ENCODE results near the gene BCL7C.

BCL7C gene

DNA sequence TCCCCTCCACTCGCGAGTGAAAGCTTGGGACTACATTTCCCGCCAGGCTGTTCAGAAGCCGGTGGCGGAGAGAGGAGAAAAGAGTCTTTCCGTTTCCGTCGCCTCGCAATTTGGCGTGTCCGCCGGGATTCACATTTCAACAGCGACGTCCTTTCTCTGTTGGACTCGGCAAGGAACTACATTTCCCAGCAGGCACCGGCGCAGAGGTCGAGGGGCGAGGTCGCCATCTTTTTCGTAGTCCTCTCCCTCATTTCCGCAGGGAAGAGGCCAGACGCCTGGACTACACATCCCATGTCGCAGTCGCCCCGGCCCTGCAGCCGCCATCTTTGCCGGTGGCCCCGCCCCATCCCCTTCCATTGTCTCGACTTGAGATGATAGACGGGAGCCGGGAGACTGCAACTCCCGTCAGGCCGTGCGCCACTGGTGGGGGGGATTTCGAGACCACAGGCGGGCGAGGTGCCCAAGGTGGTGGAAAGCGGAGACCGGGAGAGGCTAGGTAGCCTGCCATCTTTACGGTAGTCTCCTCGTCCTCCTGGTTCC lies 28.6 kb upstream of the BCL7C start:
- DNase-seq (ENCODE audit: low spot score), result peak; percentile 99

DNA sequence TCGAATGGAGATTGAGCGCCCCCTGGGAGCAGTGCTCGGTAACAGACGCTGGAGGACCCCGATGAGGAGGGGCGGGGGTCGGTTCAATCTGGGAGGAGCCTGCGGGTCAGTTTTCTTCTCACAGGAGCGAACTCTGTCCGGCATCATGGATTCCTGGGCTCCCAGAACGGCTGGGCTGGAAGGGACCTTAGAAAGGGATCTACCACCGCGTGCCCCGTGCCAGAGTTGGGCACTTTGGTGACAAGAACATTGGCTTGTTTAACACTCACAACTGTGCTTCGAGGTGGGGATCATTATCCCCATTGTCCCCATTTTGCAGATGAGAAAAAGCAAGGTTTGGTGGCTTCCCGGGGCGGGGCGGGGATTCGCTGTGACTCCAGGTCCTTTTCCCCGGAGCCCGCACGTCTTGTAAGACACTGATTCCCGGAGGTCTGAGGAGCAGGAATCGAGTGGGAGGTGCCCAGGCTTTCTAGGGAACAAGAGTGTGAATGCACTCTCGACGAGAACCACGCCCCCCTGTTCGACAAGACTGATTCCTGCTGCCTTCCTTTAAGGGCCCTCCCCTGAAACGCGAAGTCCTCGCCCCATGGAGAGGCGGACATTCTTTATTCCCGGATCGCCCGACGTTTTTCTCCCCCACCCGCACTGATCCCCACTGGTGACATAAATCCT lies 28.0 kb upstream of the BCL7C start:
- DNase-seq (ENCODE audit: low spot score), result peak; percentile 69

DNA sequence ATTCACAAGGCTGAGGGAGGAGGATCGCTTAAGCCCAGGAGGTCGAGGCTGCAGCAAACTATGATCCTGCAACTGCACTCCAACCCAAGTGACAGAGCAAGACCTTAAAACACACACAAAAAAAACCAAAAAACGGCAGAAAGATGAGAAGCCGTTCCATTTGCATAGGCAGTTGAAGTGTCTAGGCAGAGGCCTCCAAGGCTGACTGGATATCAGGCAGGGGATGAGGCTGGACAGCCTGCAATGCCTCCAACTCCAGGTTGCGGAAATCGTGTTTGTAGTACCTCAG lies 27.5 kb upstream of the BCL7C start:
- DNase-seq (ENCODE audit: low spot score), result no peak

DNA sequence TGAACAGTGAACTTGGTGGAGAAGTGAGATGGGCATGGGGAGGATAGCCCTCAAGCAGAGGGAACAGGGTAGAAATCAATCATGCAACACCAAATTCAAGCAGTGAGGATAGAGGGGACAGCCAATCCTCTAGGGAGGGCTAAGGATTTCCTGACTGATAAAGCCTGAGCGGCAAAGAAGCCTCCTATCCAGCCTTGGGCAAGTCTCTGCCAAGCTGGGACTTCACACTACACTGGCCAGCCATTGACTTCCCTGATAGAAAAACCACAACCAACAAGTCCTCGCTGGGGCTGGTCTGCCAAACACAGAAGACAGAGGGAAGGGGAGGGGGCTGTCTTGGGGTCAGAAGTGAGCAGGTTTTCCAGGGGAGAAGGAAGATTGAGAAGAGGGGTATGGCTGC lies 27.0 kb upstream of the BCL7C start:
- no peak for DNase-seq (ENCODE audit: low spot score)

DNA sequence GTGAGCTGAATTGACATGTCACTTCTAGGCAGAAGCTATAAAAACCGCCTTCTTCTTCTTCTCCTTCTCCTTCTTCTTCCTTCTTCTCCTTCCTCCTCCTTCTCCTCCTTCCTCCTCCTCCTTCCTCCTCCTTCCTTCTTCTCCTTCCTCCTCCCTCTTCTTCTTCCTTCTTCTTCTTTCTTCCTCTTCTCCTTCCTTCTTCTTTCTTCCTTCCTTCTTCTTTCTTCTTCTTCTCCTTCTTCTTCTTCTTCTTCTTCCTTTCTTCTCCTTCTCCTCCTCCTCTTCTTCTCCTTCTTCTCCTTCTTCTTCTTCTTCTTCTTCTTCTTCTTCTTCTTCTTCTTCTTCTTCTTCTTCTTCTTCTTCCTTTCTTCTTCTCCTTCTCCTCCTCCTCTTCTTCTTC lies 24.7 kb upstream of the BCL7C start:
- DNase-seq (ENCODE audit: low spot score), result no peak

DNA sequence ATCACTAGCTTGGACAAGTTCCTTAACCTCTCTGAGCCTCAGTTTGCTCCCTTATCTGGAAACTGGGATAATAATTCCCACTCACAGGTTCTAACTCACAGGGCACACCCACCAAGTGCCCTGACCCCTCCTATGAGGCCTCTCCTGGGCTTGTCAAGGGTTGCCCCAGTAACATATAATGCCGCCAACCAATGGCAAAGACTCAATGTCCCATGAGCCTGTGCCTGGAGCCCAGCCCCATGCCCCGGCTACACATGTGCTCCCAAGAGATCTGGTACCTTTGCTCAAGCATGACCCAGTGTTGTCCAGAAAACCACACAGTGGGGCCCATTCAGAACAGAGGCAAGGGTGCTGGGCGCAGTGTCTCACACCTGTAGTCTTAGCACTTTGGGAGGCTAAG lies 21.0 kb upstream of the BCL7C start:
- DNase-seq (ENCODE audit: low spot score), result no peak

DNA sequence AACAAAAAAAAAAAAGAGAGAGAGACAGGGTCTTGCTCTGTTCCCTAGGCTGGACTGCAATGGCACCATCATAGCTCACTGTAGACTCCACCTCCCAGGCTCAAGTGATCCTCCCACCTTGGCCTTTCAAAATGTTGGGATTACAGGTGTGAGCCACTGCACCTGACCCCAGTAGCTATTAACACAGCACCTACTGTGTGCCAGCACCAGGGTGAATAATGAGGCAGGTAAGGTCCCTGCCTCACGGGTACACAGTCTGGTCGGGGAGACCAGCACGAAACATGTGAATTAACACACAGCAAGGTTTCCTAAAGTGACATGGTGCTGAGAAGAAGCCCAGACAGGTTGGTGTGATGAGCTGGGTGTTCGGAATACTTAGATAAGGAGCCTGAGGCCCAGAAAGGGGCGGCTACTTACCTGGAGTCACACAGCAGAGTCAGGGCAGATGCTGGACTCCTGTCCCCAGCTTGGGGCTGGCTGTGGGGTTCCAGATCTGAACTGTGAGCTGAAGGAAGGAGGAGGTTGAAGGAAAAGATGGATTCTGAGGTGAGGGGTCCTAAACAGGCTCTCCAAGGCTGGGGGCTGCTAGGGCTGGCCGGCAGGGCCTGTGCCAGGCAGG lies 19.0 kb upstream of the BCL7C start:
- no peak for DNase-seq (ENCODE audit: low spot score)

DNA sequence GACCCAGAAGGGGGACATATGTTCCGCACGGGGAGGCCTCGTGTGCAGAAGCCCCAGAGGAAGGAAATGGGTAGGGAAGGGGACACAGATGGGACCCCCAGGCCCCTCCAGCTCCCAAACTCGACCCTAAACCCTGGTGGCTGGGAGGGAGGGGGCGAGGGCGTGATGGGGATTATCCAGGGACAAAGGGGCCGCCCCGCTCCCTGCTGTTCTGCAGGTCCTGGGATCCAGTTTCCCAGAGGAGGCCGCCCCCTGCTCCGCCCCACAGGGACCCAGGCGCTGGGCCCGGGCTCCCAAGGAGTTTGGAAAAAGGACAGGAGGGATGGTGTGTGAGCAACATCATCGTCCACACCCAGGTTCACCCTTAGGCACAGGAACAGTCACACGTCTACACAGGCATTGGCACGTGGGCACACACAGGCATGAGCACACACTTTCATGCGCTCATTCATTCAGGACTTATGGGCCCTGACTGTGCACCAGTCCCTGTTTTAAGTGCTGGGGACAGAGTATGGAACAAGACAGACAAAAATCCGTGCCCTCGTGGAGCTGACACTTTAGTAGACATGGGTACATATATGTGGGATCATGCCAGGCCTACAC lies 16.7 kb upstream of the BCL7C start:
- no peak for DNase-seq (ENCODE audit: low spot score)

DNA sequence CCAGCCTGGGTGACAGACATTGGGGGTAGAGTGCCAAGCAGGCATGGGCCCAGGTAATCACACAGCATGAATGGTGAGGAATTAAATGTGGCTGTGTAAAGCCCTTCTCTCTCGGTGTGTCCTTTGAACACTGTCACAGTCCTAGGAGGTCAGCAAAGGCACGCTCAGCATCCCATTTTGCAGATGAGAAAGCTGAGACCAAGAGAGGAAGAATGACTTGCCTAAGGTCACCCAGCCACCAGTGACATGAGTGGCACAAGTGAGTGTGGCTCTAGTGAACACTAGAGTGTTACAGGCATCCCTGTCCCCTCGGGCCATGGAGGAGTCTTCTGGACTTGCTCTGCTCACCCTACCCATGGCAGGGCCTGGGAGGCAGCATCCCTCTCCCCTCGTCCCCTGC lies 13.2 kb upstream of the BCL7C start:
- no peak for DNase-seq (ENCODE audit: low spot score)

DNA sequence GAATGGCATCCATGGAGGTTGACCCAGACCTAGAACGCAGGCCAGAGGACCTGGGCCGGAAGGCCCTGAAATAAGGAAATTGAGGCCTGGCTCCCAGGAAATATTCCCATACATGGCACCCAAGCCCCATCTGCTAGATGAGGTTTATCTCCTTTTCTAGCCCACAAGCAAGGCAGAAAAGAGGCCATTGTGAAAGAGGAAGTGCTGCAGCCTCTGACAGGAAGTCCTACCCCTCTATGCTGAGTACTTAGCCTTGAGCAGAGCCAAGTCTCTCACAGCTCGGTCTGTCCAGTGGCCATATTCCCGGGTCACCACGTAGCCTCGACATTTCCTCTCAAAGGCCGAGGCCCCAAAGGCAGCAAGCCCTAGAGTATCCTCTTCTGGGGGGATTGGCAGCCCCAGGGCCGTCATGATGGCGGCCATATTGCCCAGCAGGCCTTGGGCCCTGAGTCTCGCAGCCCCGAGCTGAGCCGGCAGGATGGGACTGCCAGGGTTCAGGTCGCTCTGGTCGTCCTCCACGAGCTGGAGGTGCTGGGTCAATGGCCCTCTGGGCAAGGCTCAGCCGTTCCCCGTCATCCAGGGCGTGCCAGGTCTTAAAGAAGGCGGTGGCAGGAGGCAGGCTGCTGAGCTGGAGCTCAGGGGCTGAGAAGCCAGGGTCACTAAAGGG lies 10.4 kb upstream of the BCL7C start:
- DNase-seq (ENCODE audit: low spot score), result no peak

DNA sequence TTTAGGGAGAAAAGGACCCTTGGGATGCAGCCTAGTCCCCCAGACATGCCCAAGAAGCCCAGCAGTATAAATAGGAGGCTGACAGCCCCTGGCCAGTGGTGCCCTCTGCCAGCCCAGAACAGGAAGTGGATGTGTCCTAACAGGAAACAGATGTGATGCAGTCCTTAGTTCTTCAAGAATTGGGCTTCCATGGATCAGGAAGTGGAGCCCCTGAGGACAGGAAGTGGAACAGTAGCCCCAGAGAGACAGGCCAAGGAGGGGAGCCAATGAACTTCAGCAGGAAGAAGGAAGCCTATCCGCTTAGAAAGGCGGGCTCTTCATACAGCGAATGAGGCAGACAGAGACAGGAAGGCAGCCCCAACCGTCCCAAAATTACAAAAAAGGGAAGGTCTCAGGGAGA lies 9.7 kb upstream of the BCL7C start:
- DNase-seq (ENCODE audit: low spot score), result no peak

DNA sequence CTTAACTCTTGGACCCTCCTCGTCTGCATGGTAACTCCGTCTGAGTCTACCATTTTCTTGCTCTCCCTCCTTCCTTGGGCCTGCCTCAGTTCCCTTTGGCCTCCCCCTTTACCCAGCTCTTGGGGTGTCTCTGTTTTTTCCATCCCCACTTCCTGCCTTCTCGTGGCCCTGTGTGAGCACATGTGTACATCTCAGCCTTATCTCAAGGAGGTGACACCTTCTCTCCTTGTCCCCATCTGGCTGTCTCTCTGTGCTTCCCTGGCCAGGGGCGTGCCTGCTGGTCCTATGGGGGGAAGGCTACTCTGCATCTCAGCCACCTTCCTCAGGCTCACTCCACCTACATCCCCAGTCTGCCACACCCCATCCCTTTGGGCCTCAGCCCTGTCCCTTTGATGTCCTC lies 9.1 kb upstream of the BCL7C start:
- no peak for DNase-seq (ENCODE audit: low spot score)

DNA sequence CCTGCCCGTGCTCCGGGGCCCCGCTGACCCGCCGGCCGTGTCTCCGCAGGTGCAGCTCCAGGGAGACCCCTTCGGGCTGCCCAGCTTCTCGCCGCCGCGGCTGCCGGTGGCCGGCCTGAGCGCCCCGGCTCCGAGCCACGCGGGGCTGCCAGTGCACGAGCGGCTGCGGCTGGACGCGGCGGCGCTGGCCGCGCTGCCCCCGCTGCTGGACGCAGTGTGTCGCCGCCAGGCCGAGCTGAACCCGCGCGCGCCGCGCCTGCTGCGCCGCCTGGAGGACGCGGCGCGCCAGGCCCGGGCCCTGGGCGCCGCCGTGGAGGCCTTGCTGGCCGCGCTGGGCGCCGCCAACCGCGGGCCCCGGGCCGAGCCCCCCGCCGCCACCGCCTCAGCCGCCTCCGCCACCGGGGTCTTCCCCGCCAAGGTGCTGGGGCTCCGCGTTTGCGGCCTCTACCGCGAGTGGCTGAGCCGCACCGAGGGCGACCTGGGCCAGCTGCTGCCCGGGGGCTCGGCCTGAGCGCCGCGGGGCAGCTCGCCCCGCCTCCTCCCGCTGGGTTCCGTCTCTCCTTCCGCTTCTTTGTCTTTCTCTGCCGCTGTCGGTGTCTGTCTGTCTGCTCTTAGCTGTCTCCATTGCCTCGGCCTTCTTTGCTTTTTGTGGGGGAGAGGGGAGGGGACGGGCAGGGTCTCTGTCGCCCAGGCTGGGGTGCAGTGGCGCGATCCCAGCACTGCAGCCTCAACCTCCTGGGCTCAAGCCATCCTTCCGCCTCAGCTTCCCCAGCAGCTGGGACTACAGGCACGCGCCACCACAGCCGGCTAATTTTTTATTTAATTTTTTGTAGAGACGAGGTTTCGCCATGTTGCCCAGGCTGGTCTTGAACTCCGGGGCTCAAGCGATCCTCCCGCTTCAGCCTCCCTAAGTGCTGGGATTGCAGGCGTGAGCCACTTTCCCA lies 8.4 kb upstream of the BCL7C start:
- no peak for DNase-seq (ENCODE audit: low spot score)

DNA sequence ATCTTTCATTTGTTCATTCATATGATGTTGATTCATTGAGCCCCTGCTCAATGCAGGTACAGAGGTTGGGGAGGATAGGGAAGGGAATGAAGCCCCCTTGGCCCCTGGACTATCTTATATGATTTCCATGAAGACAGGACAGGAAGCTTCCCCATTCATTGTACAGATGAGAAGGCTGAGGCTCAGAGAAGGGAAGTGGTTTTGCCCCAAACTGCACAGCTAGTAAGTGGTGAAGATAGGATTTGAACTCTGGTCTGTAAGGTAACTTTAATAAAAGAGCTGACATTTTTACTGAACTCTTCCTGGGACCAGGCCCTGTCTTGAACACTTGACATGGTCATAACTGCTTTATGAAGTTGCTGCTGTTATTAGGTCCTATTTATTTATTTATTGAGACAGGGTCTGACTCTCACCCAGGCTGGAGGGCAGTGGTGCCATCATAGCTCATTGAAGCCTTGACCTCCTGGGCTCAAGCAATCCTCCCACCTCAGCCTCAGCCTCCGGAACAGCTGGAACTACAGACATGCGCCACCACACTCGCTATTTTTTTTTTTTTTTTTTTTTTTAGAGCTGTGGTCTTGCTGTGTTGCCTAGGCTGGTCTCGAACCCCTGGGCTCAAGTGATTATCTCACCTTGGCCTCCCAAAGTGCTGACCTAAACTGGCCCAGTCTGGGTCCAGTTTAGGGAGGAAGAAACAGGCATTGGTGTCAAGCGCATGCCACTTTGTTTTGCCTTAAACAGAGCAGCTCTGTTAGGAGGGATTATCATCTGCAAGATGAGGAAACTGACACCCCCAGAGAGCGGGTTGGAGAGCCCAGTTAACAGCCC lies 7.5 kb upstream of the BCL7C start:
- no peak for DNase-seq (ENCODE audit: low spot score)

DNA sequence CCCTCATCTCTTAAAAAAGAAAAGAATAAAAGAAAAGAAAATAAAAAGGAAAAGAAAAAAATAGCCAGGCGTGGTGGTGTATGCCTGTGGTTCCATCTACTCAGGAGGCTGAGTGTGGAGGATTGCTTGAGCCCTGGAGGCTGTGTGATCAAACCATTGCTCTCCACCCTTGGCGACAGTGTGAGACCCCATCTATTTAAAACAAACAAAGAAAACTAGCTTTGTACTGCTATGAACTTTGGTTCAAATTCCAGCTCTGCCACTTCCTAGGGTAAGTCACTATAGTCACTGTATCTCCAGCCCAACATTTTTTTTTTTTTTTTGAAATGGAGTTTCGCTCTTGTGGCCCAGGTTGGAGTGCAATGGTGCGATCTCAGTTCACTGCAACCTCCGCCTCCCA lies 6.7 kb upstream of the BCL7C start:
- no peak for DNase-seq (ENCODE audit: low spot score)

DNA sequence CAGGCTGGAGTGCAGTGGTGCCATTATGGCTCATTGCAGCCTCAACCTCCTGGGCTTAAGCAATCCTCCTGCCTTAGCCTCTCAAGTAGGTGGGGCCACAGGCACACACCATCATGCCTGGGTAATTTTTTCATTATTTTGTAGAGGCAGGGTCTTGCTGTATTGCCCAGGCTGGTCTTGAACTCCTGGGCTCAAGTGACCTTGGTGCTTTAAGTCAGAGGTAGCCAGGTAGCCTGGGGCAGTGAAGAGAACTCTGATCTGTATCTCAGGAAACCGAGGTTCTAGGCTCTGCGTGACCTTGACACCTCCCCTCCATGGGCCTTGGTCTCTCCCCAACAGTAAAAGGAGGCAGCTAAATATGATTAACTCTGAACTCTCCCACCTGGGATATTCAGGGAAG lies 5.9 kb upstream of the BCL7C start:
- DNase-seq (ENCODE audit: low spot score), result no peak

DNA sequence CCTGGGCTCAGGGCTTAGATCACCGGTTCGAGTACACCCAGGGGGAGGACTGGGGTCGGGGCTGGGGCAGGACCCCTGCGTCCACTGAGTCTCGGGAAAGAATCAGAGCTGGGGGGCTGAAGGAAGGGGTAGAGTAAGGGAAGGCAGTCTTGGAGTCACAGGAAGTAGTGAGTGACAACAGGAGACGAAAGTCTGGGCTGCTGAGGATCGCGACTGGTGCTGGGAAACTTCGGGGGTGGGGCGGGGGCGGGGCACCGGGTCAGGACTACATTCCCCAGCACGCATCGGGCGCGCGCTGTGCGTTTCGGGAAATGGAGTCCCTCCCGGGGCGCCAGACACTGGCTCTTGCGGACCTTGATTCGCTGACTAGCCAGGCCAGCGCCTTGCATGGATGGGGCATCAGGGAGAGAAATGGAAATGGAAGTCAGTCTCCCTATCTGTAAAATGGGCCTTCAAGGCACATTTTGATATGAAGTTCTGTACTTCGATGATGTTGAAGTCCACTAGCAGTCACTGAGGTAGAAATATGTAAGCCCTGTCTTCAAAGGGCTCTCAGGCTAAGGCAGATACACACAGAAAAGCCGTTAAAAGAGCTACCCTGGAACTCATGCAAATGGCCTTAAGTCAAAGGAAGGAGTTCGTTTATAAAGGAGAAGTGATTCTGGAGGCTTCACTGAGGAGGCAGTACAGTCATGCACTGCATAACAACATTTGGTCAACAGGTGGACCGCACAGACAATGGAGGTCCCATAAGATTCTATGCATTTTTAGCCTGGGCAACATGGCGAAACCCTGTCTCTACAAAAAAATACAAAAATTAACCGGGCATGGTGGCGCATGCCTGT lies 3.2 kb upstream of the BCL7C start:
- peak; percentile 33 for DNase-seq (ENCODE audit: low spot score)

DNA sequence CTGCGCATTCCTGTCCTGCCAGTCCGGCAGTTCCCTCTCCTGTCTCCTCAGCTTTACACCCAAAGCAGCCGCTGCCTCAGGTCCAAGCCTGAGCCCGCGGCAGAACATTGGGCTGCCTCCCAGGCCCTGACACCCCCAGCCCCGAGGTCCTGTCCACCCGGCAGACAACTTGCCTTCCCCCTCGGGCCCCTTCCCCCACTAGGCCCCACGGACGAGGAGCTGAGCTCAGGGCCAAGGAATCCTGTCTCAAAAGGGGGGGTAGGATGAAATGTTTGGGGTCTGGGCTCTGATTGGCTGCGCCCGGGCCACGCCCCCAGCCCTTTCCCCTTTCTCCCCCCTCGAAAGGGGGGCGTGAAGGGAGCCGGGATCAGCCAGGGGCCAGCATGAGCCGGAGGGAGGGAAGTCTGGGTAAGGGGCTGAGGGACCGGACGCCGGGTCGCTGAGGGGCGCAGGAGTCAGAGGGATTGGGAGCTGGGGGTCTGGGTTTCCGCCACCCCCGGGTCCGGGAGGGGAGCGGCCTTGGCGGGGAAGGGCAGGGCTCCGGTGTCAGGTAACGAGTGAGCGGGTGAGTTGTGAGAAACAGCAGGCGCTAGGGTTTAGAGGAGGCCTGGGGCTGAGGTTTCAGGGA lies 2.5 kb upstream of the BCL7C start, which contains the start of gene CTF1:
Gene CTF1 (plus strand): TSS at position 354 of the 628 bp plus-strand sequence. CDS start 30 bp downstream, at position 384.
- DNase-seq (ENCODE audit: low spot score), result no peak

DNA sequence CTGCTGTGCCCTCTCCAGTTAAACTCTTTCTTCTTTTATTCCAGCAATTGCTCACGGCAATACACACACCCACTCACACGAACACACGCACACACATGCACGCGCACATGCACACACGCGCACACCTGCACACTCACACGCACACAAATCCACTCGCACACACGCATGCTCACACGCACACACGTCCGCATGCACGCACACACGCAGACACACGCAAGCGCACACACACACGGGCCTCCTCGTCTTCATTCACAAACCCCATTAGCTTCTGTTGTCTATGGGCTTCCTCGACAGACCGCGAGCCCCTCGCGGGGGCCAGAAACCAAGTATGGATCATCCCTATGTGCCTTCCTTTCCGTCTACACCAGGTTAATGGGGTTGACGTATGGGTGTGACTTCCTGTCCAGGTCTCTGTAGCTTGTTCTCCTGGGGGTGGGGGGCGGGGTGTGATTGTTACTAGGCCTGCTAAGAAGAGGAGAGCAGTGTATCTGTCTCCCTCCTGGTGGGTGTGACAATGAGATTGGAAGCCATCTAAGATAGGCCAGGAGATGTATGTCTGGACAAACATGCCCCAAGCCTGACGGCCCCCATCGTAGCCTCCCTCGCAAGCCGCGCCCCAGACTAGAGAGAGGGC lies 1.9 kb upstream of the BCL7C start:
- DNase-seq (ENCODE audit: low spot score), result no peak
